Ramos (cell line): ENCODE data around the gene KMT2C.
"Not testable (repeated sequence)": the region's sequence is repeated elsewhere in the genome, so short reads cannot be mapped to it uniquely, and the experiment has no call there.

ENCODE experiments used
- in situ Hi-C: fragments of 300-500 bp; cut with MboI; formaldehyde crosslinking; loops from one replicate; pipeline ENCODE4 v1.14.3; 2022; ENCODE audit warnings: low sequenced_read_pairs; ENCODE audit not compliant: unreplicated experiment

The KMT2C gene

GRCh38 chr7:152241301-152241700, 194.5 kb downstream of the KMT2C start:
- in situ Hi-C loops: not testable (repeated sequence)

- in situ Hi-C loops: not testable (repeated sequence)
These were observed 199.5 kb downstream of the KMT2C start for GRCh38 chr7:152236306-152236705.

DNA sequence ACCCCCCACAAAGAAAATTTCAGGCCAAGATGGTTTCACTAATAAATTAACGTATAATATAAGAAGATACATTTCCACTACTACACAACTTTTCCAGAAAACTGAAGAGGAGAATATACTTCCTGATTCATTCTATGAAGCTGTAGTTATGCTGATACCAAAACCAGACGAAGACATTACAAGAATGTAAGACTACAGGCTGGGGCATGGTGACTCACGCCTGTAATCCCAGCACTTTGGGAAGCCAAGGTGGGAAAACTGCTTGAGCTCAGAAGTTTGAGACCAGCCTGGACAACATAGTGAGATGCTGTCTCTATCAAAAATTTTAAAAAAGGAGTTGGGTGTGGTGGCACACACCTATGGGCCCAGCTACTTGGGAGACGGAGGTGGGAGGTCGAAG, 201.4 kb downstream of the KMT2C start:
- in situ Hi-C loops: not testable (repeated sequence)

GRCh38 chr7:152231089-152231488, 204.7 kb downstream of the KMT2C start:
- in situ Hi-C loops: no loop called here

DNA sequence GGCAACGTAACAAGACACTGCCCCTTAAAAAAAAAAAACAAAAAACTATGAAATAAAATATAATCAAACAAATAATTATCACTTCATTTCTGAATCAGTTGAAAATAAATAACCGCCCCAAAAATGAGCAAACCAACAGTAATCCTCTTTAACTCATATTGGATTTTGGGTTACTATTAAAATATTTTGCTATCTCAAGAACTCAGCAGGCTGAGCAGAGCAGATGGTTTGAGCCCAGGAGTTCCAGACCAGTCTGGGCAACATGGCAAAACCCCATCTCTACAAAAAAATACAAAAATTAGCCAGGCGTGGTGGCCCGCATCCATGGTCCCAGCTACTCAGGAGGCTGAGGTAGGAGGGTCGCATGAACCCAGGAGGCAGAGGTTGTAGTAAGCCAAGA, 216.2 kb downstream of the KMT2C start:
- in situ Hi-C loops: not testable (repeated sequence)

- in situ Hi-C loops: not testable (repeated sequence)
These were observed 227.0 kb downstream of the KMT2C start for GRCh38 chr7:152208766-152209165.

DNA sequence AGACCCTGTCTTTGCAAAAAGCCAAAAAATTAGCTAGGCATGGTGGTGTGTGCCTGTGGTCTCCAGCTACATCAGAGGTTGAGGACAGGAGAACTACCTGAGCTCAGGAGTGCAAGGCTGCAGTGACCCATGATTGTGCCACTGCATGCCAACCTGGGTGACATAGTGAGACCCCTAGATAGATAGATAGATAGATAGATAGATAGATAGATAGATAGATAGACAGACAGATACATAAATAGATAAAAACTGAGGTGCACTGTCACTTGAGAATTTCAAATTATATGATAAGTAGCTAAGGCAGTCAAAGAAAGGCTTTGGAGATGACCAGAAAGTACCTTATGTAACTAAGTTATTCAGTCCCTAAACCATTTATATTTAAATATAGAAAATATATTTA, 231.4 kb downstream of the KMT2C start:
- in situ Hi-C loops: not testable (repeated sequence)

GRCh38 chr7:152203095-152203494, 232.7 kb downstream of the KMT2C start:
- in situ Hi-C loops: no loop called here

DNA sequence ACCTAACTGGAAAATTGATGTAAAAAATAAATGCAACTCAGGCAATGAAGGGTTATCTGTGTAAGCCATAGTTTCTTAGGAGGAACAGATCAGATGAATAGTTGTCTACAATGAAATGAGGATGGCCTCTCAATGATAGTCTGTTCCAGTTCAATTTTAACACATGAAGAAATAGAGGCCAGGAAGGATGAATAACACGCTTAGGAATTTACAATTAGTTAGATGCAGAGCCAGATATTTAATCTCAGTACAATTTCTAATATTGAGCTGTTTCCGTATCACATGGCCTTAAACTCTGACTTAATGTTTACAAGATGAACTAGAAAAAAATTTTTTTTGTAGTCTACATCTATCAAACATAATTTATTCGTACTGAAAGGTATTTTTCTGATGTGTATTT, 233.7 kb downstream of the KMT2C start:
- in situ Hi-C loops: no loop called here

- in situ Hi-C loops: no loop called here
These were observed 235.4 kb downstream of the KMT2C start for GRCh38 chr7:152200395-152200794.

- in situ Hi-C loops: no loop called here
These were observed 239.4 kb downstream of the KMT2C start for GRCh38 chr7:152196391-152196790.

DNA sequence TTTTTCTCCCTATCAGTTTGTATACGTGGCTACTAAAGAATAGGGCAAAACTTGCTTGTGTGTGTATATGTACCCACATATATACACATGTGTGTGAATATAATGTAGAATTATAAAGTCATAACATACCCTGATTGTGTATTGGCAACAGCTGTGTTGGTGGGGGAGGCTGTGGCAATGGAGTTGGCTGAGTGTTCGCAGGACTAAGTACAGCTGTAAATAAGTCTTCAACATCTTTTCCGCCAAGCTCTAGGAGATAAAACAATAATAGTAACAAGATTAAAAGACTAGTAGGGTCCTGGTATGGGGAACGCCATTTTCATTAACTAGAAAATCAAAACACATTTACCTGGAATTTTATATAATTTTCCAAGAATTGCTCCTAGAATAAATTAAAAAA, 241.9 kb downstream of the KMT2C start:
- in situ Hi-C loops: no loop called here

DNA sequence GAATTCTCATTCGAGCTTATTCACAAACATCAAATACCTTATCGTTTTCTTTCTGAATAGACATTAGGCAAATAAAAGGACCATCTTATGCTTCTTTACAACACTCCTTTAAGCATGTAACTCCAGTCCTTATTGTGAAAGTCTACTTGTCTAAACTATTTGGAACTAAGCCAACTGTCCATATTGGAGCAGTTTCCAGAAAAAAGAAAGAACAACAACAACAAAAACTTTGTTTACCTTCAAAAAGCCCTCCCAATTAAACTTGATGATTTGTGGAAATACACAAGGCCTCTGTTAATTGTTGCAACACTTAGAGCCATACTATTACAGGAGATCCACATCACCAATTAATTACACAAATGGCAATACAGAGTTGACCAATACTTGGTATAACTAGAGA, 246.7 kb downstream of the KMT2C start:
- in situ Hi-C loops: no loop called here

DNA sequence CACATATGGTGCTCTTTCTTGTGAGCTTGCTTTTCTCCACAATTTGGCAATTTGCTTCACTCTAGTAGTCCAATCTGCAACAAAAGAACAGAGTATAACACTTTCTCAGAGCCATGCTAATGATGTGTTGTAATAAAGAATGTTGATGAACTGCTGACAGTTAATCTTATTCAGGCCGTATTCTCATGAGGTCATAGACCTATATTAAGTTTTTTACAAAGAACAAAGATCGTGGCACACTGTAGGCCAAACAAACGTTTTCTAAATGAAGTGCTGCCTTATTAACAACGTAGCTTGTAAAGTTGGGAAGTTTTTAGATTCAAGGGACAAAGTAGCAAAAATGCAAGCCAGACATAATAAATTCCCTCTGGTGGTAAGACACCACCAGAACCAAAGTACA, 250.2 kb downstream of the KMT2C start:
- in situ Hi-C loops: no loop called here

GRCh38 chr7:152180587-152180986, 255.2 kb downstream of the KMT2C start:
- in situ Hi-C loops: no loop called here

DNA sequence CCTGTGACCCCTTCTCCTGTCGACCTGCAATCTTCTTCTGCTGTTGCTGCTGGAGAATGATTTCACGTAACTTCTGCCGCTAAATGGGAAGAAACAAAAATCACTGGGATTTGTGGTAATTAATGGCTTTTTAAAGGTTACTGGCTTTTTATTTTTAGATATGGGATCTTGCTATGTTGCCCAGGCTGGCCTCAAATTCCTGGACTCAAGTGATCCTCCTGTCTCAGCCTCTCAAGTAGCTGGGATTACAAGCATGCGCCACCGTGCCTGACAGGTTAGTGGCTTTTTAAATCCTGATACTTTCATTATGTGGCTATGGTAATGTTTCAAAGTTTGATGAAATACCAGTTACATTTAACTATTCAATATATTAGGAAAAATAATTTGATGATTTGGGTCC, 255.8 kb downstream of the KMT2C start:
- in situ Hi-C loops: no loop called here

GRCh38 chr7:152178405-152179058, 257.3 kb downstream of the KMT2C start:
- in situ Hi-C loops: no loop called here

GRCh38 chr7:152177681-152178404, 258.0 kb downstream of the KMT2C start:
- in situ Hi-C loops: no loop called here

DNA sequence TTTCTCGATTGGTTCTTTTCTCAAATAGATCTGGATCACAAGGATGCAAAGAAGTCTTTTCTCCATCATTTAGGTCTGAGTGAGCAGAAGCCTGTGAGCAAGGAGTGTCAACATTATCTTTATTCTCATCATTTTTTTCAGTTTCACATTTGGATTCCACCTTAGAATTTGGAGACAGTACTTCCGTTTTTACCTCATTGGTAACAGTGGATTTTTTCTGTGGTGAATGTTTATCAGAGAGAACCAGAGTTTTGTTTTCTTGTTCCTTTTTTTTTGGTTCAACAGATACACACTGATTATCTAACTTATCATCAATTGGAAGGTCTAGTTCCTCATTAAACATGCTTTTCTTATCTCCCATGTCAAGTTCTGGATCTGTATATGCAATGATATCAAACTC, 259.0 kb downstream of the KMT2C start:
- in situ Hi-C loops: no loop called here

DNA sequence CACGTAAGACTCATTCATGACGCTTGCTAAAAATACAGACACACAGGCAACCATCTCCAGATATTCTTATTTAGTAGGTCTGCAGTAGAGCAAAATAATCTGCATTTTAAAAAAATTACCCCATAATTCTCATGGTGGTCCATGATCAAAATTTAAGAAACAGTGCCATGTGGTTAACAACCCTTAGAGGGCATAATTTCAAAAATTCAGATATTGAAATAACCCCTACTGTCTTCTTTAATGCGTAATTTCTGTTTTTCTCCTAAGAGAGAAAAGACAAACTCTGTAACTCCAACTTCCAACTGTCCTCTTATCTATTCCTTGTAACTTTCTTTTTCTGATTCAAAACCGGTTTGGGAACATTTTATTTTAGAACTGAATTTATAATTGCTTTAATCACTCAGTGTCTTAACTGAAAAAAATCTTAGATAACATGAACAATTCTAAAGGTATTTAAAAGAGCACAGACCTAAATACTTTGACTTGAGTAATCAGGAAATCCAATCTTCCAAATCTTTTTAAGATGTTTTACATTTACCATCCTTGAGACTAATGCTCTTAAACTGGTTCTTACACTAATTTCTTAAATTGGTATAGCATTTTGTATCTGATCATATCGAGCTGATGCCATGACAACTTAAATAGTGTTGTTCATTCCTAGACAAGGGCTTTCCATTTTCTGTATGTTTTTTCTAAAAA, 262.3 kb downstream of the KMT2C start:
- in situ Hi-C loops: no loop called here

GRCh38 chr7:152162287-152162686, 273.5 kb downstream of the KMT2C start:
- in situ Hi-C loops: no loop called here
